ENCODE measurements around the gene TNP2. TPM values are rescaled to one million over a fixed set of nuclear protein-coding genes. Genes with fewer than 3 reads are reported as not detected.

TNP2 gene
- total and polyA plus RNA-seq, 2 experiments from 2014 or later: not detected

DNA sequence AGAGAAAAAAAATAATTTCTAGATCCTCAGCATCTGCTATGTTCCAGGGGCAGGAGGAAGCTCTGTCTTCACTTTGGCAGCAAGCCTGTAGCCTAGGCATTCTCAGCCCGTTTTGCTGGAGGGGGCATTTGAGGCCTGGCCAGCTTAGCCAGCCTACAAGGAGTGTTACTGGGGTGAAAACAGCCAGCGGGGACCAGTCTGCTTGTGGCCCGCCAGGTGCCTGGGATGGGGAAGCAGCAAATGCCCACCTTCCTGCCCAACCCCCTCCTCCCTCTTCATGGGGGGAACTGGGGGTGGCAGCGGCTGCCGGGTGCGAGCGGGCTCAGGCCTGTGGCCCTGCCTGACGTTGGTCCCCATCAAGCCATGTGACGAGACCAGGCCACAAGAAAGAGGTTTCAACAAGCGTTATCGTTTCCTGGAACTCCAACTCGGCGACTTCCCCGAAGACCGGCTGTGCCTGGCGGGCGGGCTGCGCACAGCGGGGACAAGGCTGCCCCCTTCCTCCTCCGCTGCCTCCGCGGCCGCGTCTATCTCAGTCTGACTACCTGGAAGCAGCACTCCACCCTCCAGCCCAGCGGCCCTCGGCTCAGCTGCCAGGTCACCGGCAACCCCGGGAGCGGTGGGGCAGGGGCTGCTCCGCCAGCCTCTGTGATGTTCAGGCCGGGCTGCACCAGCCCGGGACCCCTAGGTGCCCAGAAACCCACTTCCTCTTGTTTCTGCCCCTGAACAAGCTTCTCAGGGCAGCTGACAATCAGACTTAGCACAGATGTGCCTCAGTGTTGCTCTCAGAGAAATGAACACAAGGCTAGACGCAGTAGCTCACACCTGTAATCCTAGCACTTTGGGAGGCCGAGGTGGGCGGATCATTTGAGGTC, 36.0 kb downstream of the TNP2 start:
- no peak overlapping the region for H3K4me3 ChIP-seq

DNA sequence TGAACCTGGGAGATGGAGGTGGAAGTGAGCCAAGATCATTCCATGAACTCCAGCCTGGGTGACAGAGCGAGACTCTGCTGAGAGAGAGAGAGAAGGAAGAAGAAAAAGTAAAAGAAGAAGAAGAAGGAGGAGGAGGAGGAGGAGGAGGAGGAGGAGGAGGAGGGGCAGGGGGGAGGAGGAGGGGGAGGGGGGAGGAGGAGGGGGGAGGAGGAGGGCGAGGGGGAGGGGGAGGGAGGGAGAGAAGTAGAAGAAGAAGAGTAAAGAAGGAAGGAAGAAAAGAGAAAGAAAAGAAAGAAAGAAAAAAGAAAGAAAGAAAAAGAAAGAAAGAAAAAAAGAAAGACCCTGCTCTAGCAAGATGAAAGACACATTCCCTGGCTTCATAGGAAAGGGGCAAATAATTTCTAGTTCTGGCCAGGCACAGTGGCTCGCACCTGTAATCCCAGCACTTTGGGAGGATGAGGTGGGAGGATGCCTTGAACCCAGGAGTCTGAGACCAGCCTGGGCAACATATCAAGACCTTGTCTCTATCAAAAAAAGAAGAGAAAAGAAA, 36.7 kb downstream of the TNP2 start:
- Histone ChIP-seq H3K4me1 (ENCODE audit: low read depth) (no peaks in the 10 kb centered on the region), H3K27me3 (no peaks in the 10 kb centered on the region), H3K36me3 (no peaks in the 10 kb centered on the region), H3K9me3 (ENCODE audit: low read depth) (no peaks in the 10 kb centered on the region), H3K27ac (no peak overlapping the region), H3K4me3 (no peak overlapping the region)
- TF ChIP-seq, protein P1, sequence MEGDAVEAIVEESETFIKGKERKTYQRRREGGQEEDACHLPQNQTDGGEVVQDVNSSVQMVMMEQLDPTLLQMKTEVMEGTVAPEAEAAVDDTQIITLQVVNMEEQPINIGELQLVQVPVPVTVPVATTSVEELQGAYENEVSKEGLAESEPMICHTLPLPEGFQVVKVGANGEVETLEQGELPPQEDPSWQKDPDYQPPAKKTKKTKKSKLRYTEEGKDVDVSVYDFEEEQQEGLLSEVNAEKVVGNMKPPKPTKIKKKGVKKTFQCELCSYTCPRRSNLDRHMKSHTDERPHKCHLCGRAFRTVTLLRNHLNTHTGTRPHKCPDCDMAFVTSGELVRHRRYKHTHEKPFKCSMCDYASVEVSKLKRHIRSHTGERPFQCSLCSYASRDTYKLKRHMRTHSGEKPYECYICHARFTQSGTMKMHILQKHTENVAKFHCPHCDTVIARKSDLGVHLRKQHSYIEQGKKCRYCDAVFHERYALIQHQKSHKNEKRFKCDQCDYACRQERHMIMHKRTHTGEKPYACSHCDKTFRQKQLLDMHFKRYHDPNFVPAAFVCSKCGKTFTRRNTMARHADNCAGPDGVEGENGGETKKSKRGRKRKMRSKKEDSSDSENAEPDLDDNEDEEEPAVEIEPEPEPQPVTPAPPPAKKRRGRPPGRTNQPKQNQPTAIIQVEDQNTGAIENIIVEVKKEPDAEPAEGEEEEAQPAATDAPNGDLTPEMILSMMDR (IDR thresholded peaks at IDR 0.05; ENCODE audit: low read depth, low read length): no peak
- DNase-seq (ENCODE audit: low read depth in 1 of 2, low spot score in 1 of 2): no peak

More for the DNA sequence above, 36.0 kb downstream of the TNP2 start:
- H3K27me3 ChIP-seq: no peaks in the 10 kb centered on the region
- TF ChIP-seq, protein P1 (IDR thresholded peaks at IDR 0.05; ENCODE audit: low read depth, low read length): no peak
- DNase-seq (ENCODE audit: low read depth in 1 of 2, low spot score in 1 of 2): no peak
- no peaks in the 10 kb centered on the region for H3K9me3 ChIP-seq (ENCODE audit: low read depth)
- H3K36me3 ChIP-seq: no peaks in the 10 kb centered on the region
- H3K27ac ChIP-seq: no peak overlapping the region
- no peaks in the 10 kb centered on the region for H3K4me1 ChIP-seq (ENCODE audit: low read depth)

DNA sequence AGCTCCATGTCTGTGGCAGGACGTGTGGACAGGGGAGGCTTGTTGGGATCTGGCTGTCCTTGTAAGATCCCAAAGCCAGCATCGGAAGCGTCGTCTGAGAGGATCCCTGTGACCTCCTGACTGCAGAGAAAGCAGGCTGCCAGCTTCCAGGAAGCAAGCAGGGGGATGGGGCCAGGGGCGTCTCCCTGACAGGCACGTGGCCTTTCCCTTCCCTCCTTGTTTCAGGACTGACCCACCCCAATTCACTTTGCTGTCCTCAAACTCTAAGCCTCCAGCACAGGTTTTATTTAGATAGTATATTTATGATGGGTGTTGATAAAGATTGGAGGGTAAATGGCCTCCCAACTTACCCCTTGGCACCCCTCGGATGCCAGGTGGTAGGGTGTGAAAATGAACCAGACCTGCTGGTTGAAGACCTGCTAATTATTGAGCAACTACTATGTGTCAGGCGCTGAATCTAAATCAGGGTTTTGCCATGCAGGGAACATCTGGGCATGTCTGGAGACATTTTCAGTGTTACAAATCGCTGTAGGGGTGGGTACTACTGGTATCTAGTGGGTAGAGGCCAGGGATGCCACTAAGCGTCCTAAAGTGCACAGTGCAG, 37.7 kb downstream of the TNP2 start:
- H3K9me3 ChIP-seq (ENCODE audit: low read depth): no peaks in the 10 kb centered on the region
- TF ChIP-seq, protein P1 (IDR thresholded peaks at IDR 0.05; ENCODE audit: low read depth, low read length): no peak
- H3K4me1 ChIP-seq (ENCODE audit: low read depth): no peaks in the 10 kb centered on the region
- DNase-seq (ENCODE audit: low read depth in 1 of 2, low spot score in 1 of 2): no peak
- H3K27ac ChIP-seq: no peak overlapping the region
- H3K4me3 ChIP-seq: no peak overlapping the region
- H3K36me3 ChIP-seq: no peaks in the 10 kb centered on the region
- H3K27me3 ChIP-seq: no peaks in the 10 kb centered on the region

DNA sequence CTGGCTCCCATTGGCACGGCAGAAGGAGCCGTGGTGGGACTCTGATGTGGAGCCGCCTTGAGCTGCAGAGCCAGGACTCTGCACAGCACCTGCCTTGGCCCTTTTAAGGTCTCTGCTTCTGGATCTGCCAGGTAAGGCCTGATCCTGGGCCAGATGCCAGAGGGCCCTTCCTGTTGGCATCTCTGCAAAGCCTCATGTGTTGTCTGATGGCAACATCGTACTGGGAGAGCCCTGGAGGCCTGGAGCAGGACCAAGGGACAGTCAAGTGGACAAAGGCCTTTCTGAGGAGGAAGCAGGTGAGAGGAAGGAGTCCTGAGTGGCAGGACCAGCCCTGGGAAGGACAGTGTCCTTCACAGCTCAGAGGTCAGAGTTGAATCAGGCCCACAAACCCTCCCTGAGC, 39.2 kb downstream of the TNP2 start:
- H3K36me3 ChIP-seq: no peaks in the 10 kb centered on the region
- no peak overlapping the region for H3K4me3 ChIP-seq
- H3K9me3 ChIP-seq (ENCODE audit: low read depth): no peaks in the 10 kb centered on the region
- no peaks in the 10 kb centered on the region for H3K4me1 ChIP-seq (ENCODE audit: low read depth)
- no peaks in the 10 kb centered on the region for H3K27me3 ChIP-seq
- no peak overlapping the region for H3K27ac ChIP-seq
- no peak for DNase-seq (ENCODE audit: low read depth in 1 of 2, low spot score in 1 of 2)
- TF ChIP-seq, protein P1 (IDR thresholded peaks at IDR 0.05; ENCODE audit: low read depth, low read length): no peak

DNA sequence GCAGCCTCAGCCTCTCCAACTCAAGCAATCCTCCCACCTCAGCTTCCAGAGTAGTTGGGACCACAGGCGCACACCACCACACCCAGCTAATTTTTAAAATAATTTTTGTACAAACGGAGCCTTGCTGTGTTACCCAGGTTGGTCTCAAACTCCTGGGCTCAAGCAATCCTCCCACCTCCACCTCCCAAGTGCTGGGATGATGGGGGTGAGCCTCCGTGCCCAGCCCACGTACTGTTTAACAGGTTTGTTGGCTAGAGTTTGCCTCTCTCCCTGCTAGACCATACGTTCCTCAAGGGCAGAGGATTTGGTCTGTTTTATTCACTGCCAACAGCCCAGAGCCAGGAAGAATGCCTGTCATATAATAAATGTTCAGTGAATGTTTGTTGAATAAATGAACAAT, 39.7 kb downstream of the TNP2 start:
- TF ChIP-seq, protein P1 (IDR thresholded peaks at IDR 0.05; ENCODE audit: low read depth, low read length): no peak
- no peak for DNase-seq (ENCODE audit: low read depth in 1 of 2, low spot score in 1 of 2)

More for the DNA sequence above, 39.7 kb downstream of the TNP2 start:
- no peak overlapping the region for H3K4me3 ChIP-seq
- no peaks in the 10 kb centered on the region for H3K27me3 ChIP-seq
- no peaks in the 10 kb centered on the region for H3K36me3 ChIP-seq
- no peaks in the 10 kb centered on the region for H3K9me3 ChIP-seq (ENCODE audit: low read depth)
- H3K4me1 ChIP-seq (ENCODE audit: low read depth): no peaks in the 10 kb centered on the region
- H3K27ac ChIP-seq: no peak overlapping the region

Data from cardiac muscle cell (in vitro differentiated cells and primary cell).